PC-3 (cell line): ENCODE data around the gene GFOD1.

ENCODE experiments used
- CTCF ChIP-seq: fragments of 300-600 bp; sonication (generic); conservative IDR thresholded peaks from 2 replicates; pipeline ENCODE4 v1.5.1; 2017; ENCODE audit warnings: antibody characterized with exemption, low read depth, mild to moderate bottlenecking, low read length
- EZH2phosphoT487 ChIP-seq: fragments of 300-600 bp; sonication (generic); IDR thresholded peaks from 2 replicates; pipeline ENCODE4 v1.6.1; 2018; ENCODE audit warnings: mild to moderate bottlenecking, antibody characterized with exemption, low read length, borderline replicate concordance

GRCh38 chr6:13409991-13410390, 77.4 kb downstream of the GFOD1 start:
- no peak for TF ChIP-seq CTCF
- no peak for TF ChIP-seq EZH2phosphoT487
